SHP77 treated with DMSO at 0.1 percent for 48 hours (cell line): ENCODE data around the gene NARS2.
A peak's percentile ranks its signal among the peaks of the same experiment; 100 is the strongest.

Experiments used
- DNase-seq: peaks from one replicate; lab custom pipeline; 2025; lab: John Stamatoyannopoulos, UW

NARS2 gene

DNA sequence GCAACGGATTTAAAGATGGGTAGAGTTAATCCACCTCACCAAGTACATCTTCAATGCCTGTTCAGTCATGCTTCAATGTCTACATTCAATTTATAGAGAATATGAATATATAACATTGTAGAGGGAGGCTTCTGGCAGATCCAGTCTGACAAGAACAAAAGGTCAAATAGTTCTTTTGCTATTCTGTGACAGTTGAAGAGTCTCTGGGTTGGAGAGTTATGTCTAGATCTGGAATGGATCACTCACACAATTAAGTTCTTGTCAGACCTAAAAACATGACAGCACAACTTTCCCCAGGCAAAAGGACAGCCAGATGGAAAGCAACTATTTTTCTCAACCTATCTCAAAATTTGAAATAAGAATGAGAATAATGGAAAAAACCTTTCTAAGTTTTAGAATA, 141.7 kb downstream of the NARS2 start:
- no peak for DNase-seq

- DNase-seq, result no peak
These were observed 142.6 kb downstream of the NARS2 start for GRCh38 chr11:78432058-78432515.

DNA sequence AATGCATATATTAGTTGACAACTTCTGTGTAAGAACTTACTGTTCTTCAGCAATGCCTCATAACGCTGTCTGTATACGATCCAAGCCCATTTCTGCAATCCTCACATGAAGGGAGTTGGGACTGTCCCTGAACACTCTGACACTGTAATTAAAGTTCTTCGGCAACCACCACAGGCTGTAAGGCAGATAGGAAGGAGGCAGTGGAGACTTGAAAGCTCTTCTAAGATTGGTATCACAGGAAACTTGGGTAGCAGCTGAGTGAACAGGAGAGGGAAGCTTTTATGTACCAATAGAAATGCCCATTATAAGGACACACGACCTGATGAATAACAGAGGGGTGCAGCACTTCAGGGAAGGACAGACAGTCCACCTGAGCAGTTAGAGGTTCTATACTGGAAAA, 145.0 kb downstream of the NARS2 start:
- no peak for DNase-seq

- no peak for DNase-seq
These were observed 145.5 kb downstream of the NARS2 start for GRCh38 chr11:78429209-78429608.

DNA sequence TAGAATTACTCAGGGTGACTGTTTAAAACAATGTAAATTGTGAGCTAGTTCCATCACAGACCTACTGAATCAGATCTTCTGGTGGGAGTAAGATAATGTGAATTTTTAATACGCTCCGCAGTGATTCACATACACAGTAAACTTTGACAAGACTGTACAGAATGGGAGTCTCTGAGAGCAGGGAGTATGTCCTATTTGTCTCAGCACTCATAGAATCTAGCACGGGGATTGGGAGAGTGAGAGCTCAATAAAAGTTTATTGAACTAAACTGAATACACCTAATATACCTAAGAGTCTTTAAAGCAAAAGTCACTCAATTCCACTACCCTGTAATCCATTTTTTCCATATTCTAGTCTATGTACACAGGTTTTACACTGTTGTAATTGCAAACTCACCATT, 145.9 kb downstream of the NARS2 start:
- no peak for DNase-seq

GRCh38 chr11:78428266-78428636, 146.4 kb downstream of the NARS2 start:
- no peak for DNase-seq

- DNase-seq, result no peak
These were observed 146.9 kb downstream of the NARS2 start for GRCh38 chr11:78427615-78428265.

- DNase-seq, result no peak
These were observed 147.8 kb downstream of the NARS2 start for GRCh38 chr11:78426845-78427244.

DNA sequence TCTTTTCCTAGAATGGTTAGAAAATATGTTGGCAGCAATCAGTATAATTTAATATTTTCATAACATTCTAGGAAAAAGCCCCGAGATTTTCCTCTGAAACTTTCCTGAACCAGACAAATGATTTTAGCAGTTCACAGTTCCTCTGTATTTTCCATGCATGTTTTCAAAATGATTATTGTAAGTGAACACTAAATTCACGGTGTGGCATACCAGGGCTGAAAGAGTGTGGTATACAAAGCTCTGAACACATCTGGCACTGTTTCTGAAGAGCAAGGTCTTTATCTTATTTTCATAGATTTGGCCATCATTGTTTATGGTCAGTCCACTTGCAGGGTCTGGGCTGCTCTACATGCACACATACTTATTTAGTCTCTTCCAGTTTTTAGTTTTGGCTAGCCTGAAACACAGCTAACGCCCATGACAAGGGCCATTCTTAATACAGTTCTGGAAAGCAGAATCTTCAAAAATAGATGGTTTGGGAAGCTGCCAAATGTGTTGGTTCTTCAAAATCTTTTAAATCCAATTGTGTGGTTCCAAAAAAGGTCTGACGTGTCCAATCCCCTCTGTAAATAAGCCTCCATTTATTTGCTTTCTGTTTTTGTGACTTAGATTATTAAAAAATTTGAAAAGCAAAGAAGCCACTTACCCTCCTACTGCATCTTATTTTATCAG, 149.1 kb downstream of the NARS2 start:
- no peak for DNase-seq

DNA sequence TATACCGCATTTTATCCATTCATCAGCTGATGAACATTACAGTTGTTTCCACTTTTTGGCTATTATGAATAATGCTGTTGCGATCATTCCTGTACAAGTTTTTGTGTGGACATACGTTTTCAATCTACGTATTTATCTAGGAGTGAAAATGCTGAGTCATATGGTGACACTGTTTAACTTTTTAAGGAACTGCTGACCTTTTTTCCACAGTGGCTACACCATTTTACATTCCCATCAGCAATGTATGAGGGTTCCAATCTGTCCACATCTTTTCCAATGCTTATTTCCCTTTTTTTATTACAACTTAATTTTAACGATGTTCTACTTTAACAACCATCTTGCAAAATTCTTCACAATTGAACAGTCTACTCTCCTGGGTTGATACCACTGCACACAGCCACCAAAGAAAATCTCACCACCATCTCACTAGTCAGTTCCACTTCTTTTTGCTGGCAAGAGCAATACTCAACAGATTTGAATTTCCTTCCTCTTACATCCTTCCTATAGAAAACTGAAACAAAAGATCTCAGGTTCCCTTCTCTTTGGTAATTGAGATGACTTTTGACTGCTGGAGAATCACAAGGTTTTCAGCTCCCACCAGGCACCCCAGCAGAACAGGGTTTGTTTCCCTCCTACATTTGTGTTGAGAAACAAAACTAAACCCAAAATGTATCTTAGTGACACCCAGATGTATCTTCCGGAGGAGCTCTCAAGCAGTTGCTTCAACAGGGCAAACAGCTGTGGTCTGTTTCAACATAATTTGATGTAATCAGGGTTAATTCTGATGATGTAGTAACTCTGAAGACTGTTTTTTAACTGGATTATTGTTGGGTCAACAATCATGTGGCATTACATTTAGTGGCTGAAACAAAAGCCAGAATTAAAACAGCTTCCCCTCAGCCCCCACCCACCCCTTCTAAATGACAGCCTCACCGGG, 150.1 kb downstream of the NARS2 start:
- DNase-seq, result no peak

DNA sequence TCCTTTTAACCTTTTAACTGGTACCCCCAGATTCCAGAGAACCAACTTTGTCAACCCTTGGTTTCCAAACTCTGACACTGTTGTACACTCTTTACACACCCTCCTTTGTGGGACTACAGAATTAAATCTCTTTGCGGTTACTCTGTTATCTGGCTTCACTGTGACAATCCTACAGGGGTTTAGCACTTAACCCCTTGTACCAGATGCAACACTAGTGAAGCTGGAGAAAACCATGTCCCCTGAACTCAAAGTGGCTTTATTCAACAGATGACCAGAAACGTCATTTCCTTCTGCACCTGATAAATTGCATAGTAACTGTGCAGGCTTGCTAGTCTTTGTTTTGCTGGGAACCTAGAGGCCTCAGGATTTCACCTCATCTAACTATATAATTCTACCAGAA, 151.4 kb downstream of the NARS2 start:
- DNase-seq, result no peak

DNA sequence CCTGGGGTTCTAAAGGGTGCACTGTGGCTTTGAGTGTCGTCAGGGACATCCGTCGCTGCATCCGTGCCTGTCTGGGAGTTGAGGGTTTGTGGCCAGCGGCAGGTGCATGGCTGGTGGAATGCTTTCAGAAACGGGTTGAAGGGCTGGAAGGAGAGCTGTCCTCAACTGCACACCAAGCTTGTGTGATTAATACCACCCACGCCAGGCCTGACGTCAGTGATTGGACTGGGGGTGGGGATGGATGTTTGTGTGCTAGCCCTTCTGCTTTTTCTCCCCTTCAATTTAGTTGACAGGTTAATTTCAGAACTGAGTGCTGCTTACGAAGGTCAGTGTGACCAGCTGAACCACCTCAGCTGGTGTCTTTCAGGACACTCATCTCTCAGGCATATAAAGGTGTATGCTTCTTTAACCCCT, 153.9 kb downstream of the NARS2 start:
- DNase-seq, result peak; percentile 91

DNA sequence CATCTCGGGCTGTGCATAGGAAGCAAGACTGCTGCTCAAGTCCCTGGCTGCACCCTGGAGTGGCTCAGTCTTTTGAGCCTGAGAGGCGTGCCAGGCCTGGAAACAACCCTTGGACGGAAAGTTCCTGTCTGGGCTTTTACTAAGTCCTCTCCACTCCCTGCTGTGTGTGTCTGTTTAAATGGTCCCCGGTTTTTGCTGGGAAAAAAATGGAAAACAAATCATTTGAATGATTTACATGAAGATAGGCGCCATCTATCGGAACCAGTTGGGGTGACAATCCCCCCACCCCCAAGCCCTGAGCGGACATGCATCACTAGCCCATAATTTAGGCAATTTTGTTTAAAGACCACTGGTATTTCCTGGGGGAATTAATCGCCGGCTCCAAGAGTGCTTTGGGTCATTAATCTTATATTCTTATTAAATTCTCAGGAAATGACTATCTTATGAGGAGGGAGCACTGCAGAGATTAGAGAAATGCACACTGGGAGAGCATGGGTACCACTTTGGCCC, 154.4 kb downstream of the NARS2 start:
- DNase-seq, result peak; percentile 85

DNA sequence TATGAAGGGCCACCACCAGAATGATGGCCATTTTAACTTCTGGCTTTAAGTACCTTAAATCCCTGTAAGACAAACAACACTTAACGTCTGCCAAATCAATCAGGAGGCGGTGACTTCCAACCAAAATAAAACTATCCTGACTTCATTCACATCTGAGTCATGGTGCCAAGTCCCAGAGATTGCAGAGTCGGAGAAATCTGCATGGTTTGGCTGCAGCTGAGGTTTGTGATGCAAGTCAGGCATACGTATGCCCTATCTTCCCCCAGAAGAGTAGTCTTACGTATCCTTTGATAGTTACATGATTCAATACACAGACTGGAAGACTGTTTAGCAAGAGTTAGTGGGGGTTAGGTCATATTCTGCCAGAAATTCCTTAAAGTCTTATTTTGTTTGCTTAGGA, 155.3 kb downstream of the NARS2 start:
- peak; percentile 20 for DNase-seq

- peak; percentile 12 for DNase-seq
These were observed 156.0 kb downstream of the NARS2 start for GRCh38 chr11:78418584-78419211.

GRCh38 chr11:78417888-78418583, 156.6 kb downstream of the NARS2 start:
- peak; percentile 73 for DNase-seq

DNA sequence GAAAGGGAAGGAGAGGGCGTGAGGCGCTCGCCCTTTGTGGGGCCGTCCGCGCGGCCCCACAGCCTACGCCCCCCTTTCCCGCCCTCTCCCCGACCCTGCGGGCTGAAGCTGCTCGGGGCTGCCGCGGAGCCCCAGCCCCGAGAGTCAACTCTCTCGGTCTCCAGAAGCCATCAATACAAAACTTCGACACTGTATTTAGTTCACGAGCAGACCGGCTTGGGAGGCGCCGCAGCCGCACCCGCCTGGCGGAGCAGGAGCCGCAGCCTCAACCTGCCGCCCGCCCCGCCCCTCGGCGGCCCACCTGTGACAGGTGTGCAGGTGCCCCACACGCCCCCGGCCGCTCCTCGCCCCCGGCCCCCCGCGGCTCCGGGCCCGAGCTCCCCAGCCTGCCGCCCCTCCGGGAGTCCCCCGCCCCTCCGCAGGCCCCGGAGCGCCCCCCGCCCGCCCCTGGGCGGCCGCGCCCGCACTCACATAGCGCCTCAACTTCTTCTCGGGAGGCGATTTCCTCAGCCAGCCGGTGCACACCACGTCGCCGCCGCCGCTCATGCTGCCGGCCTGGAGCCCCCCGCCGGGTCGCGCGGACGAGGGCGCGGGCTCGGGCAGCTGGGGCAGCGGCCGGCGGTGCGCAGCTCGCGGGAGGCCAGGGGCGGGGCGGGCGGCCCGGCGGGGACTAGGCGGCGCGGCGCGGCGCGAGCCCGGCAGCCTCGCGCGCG, 157.3 kb downstream of the NARS2 start, which contains the start of gene GAB2:
GAB2 (minus strand) TSS at position 646 of the 713 bp plus-strand sequence; CDS start at position 546, 100 bp downstream.
- no peak for DNase-seq

- peak; percentile 82 for DNase-seq
These were observed 158.1 kb downstream of the NARS2 start for GRCh38 chr11:78416285-78417174.

DNA sequence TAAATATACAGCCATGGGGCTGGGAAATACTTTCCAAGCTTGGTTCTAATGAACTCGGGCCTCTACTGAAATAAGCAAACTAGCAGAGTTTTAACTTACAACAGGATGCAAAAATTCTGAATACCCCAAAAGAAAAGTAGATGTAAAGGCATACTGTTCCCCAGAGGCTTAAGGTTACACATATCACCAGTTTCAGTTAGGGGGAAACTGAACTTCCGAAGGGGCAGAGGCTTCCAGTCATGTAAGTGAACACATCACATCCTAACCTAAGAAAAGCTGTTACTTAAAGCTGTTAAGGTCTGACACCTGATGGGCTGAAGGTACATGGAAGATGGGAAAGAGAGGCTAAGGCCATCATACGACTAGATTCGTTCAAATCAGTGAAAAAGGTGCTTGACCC, 159.3 kb downstream of the NARS2 start:
- DNase-seq, result no peak
